Activated naive CD8-positive, alpha-beta T cell (primary cell): Measurements from ENCODE around the gene GPR150.

Source experiments
- H3K27ac Mint-ChIP-seq: one replicate; pipeline ENCODE4 v1.8.0; 2021; ENCODE audit warnings: mixed read lengths
- H3K27me3 Mint-ChIP-seq: one replicate; pipeline ENCODE4 v1.8.0; 2021; ENCODE audit warnings: mixed read lengths
- H3K36me3 Mint-ChIP-seq: one replicate; pipeline ENCODE4 v1.8.0; 2021; ENCODE audit warnings: mixed read lengths
- H3K4me1 Mint-ChIP-seq: one replicate; pipeline ENCODE4 v1.8.0; 2021; ENCODE audit warnings: low read depth, mixed read lengths
- H3K4me3 Mint-ChIP-seq: one replicate; pipeline ENCODE4 v1.8.0; 2021; ENCODE audit warnings: mild to moderate bottlenecking, mixed read lengths
- H3K9me3 Mint-ChIP-seq: one replicate; pipeline ENCODE4 v1.8.0; 2021; ENCODE audit warnings: low read depth, mixed read lengths

The GPR150 gene

DNA sequence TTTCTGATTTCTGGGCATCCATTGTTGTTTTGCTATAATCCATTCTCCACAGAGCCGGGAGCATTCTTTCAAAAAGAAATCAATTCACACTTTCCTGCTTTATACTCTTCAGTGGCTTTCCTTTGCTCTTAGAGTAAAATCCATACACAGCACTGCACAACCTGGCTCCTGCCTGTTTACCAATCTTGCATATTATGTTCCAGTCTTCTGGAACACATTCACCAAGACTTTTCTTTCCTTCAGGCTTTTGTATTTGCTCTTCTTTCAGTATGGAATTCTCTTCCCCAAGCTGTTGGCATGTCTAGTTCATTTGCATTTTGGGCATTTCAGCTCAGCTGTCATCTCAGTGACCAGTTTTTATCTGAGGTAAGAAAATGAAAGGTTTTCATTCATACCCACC is 33.0 kb downstream of the GPR150 start:
- Mint-ChIP-seq H3K27ac (no peak overlapping the region), H3K4me3 (no peak overlapping the region), H3K4me1 (peaks cover 18% of the 10 kb centered on the region), H3K27me3 (no peaks in the 10 kb centered on the region), H3K9me3 (no peaks in the 10 kb centered on the region), H3K36me3 (peaks cover 6% of the 10 kb centered on the region)

DNA sequence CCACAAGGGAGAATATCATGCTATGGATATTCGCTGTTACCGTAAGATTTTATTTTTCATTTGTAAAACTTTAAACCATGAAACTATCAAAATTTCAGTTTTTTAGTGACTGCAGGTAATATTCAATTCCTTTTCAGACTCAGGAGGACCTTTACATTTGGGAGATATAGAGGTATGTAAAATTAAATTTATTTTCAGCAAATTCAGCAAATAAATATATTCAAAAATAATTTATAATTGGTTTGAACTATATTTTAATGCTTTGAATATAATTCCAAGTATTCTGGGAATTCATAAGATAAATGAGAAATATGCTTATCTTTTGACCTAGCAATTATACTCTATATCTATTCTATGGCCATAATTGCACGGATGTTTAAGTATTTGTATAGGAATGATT is 34.3 kb downstream of the GPR150 start:
- H3K27ac Mint-ChIP-seq, result no peak overlapping the region
- peaks cover 7% of the 10 kb centered on the region for H3K4me1 Mint-ChIP-seq
- peaks cover 8% of the 10 kb centered on the region for H3K36me3 Mint-ChIP-seq
- no peaks in the 10 kb centered on the region for H3K9me3 Mint-ChIP-seq
- H3K4me3 Mint-ChIP-seq, result no peak overlapping the region
- no peaks in the 10 kb centered on the region for H3K27me3 Mint-ChIP-seq

DNA sequence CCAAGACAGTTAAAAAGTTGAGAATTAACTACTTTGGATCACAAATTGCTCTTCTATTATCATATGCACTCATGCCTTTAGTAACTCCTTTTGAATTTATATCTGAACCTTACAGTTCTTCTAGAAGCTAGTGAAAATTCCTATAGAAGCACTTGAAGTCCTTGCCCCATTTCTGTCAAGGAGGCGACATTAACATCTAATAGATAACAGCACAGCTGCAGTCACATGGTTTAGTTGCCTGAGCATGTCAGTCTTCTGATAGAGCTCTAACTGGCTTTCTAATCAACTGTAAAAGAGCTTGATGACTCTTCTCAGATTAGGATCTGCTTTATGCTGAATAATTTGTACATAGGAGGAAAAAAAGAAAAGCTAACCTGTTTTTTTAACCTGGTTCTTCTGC is 35.7 kb downstream of the GPR150 start:
- H3K27me3 Mint-ChIP-seq, result no peaks in the 10 kb centered on the region
- H3K36me3 Mint-ChIP-seq, result peaks cover 8% of the 10 kb centered on the region
- no peaks in the 10 kb centered on the region for H3K9me3 Mint-ChIP-seq
- H3K4me1 Mint-ChIP-seq, result no peaks in the 10 kb centered on the region
- H3K27ac Mint-ChIP-seq, result no peak overlapping the region
- no peak overlapping the region for H3K4me3 Mint-ChIP-seq

DNA sequence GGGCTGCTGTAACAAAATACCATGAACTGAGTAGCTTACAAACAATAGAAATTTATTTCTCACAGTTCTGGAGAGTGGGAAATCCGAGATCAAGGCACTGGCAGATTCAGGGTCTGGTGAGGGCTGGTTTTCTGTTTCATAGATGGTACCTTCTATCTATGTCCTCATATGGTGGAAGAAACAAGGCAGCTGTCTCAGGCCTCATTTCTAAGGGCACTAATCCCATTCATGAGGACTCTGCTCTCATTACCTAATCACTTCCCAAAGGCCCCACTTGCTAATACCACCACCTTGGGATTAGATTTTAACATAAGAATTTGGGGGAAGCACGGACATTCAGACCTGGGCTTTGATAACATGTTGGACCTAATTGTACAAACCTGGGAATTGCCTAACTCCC is 40.2 kb downstream of the GPR150 start:
- H3K27ac Mint-ChIP-seq, result no peak overlapping the region
- H3K36me3 Mint-ChIP-seq, result peaks cover 2% of the 10 kb centered on the region
- peaks cover 1% of the 10 kb centered on the region for H3K4me1 Mint-ChIP-seq
- no peaks in the 10 kb centered on the region for H3K27me3 Mint-ChIP-seq
- H3K9me3 Mint-ChIP-seq, result no peaks in the 10 kb centered on the region
- H3K4me3 Mint-ChIP-seq, result no peak overlapping the region

DNA sequence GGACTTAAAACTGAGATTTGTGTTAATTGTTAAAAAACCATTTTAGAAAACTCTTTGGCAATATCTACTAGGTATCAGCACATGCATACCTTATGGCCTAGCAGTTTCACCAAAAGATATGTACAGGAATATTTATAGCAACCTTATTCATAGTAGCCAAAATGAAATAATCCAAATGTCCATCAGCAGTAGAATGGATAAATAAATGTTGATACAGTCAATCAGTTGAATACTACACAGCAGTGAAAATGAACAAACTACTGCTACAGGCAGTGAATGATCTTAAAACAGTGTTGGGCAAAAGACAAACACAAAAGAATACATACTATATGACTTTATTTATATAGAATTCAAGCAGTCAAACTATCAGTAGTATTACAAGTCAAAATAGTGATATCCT is 43.1 kb downstream of the GPR150 start:
- Mint-ChIP-seq H3K27me3 (no peaks in the 10 kb centered on the region), H3K4me1 (peaks cover 1% of the 10 kb centered on the region), H3K36me3 (peaks cover 2% of the 10 kb centered on the region)

DNA sequence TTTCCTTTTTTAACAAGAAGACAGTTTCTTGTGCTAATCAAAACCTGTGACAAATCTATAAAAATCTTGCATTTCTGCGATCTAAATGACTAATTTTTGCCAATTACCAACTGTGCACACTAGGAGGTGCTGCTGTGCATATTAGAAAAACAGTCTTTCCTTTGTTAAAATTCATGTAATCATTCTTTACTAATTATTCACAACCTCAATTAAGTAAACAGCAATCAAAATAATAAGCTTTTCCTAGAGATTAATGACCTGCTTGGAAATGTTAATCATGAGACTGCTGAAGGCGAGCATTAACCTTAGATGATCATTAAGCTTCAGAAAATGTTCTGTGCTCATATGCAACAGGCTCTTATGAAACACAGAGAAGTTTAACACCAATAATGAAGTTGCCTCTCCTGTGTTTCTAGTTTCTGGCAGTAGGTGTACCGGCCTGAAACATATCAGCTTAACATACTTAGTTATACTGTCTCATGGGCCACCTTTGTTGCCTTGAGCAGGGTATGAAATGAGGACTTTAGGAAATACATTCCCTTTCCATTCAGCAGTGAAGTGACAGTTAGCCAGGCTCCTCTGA is 44.4 kb downstream of the GPR150 start:
- Mint-ChIP-seq H3K4me1 (peaks cover 1% of the 10 kb centered on the region), H3K27ac (no peak overlapping the region), H3K27me3 (no peaks in the 10 kb centered on the region), H3K9me3 (no peaks in the 10 kb centered on the region), H3K36me3 (no peaks in the 10 kb centered on the region), H3K4me3 (no peak overlapping the region)

More for the DNA sequence above, 43.1 kb downstream of the GPR150 start:
- no peak overlapping the region for H3K27ac Mint-ChIP-seq
- H3K4me3 Mint-ChIP-seq, result no peak overlapping the region
- H3K9me3 Mint-ChIP-seq, result no peaks in the 10 kb centered on the region

DNA sequence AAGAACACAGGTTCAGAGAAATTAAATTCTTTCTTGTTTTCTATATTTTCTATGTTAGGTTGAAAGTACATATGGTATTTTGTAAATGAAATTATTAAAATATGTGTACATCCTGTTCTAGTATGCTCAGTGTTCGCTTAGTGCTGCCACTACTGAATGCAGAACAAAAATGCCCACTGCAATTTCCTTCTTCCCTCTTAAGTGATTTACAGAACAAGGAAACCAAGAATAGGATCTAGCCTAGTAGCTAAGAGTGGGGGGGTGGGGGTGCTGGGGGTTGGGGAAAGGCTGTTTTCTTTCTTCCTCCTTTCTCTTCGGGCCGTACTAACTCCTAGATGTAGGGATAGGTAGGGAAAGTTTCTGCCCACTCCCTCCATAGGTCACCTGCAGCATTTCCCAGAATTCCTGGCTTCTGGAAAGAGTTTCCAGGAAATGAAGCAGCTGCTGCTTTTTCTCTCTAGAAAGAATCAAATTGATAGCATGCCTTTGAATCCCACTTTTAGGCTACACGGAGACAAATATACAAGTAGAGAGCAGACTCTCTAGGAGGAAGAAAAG is 47.3 kb downstream of the GPR150 start:
- Mint-ChIP-seq H3K4me3 (no peak overlapping the region), H3K27ac (no peak overlapping the region), H3K9me3 (no peaks in the 10 kb centered on the region), H3K27me3 (no peaks in the 10 kb centered on the region), H3K36me3 (no peaks in the 10 kb centered on the region), H3K4me1 (peaks cover 1% of the 10 kb centered on the region)

DNA sequence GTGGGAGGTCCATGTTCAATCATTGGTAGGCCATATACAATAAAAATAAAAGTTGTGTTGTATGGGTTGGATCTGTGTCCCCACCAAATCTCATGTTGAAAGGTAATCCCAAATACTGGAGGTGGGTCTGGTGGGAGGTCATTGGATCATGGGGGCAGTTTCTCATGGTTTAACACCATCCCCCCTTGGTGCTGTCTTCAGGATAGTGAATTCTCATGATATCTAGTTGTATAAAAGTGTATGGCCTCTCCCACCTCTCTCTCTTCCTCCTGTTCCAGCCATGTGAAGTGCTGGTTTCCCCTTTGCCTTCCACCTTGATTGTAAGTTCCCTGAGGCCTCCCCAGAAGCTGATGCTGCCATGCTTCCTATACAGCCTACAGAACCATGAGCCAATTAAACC is 47.8 kb downstream of the GPR150 start:
- Mint-ChIP-seq H3K9me3 (no peaks in the 10 kb centered on the region), H3K4me1 (peaks cover 1% of the 10 kb centered on the region), H3K4me3 (no peak overlapping the region), H3K27me3 (no peaks in the 10 kb centered on the region), H3K36me3 (no peaks in the 10 kb centered on the region), H3K27ac (no peak overlapping the region)

DNA sequence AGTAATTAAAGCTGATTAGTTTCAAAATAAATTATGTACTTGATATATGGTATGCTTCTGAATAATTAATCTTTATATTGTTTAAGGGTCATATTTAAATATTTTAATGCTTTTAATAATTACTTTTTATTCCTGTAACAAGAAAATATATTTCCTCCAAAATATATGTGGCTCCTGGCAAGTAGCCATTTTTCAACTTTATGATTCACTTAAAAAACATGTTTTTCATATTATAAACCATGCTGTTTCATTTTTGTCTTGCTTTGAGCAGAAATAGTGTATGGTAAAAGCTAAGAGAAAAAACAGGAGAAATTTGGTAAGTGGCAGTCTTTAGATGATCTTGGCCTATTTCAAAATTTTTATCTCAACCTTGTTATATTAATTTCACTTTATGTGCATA is 48.3 kb downstream of the GPR150 start:
- H3K4me3 Mint-ChIP-seq, result no peak overlapping the region
- H3K27me3 Mint-ChIP-seq, result no peaks in the 10 kb centered on the region
- no peak overlapping the region for H3K27ac Mint-ChIP-seq
- no peaks in the 10 kb centered on the region for H3K36me3 Mint-ChIP-seq
- no peaks in the 10 kb centered on the region for H3K9me3 Mint-ChIP-seq
- H3K4me1 Mint-ChIP-seq, result peaks cover 1% of the 10 kb centered on the region

DNA sequence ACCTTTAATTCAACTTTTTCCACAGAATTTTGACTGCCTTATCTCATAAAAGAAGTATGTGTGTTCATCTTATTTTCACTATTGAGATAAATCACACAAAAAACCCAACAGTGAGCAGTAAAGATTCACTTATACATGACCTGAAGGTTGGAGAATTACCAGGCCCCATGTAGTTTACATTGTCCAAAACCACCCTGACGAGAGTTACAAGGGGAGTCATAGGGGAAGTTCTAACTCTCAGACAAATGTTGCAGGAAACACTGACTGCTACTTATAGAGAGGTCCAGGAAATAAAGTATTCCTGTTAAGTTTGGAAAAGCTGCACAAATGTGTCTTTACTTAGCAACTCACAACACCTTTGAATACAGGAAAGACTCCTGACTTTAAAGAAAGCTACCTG is 48.8 kb downstream of the GPR150 start:
- no peak overlapping the region for H3K27ac Mint-ChIP-seq
- peaks cover 1% of the 10 kb centered on the region for H3K4me1 Mint-ChIP-seq
- H3K27me3 Mint-ChIP-seq, result no peaks in the 10 kb centered on the region
- no peak overlapping the region for H3K4me3 Mint-ChIP-seq
- H3K36me3 Mint-ChIP-seq, result no peaks in the 10 kb centered on the region
- no peaks in the 10 kb centered on the region for H3K9me3 Mint-ChIP-seq

DNA sequence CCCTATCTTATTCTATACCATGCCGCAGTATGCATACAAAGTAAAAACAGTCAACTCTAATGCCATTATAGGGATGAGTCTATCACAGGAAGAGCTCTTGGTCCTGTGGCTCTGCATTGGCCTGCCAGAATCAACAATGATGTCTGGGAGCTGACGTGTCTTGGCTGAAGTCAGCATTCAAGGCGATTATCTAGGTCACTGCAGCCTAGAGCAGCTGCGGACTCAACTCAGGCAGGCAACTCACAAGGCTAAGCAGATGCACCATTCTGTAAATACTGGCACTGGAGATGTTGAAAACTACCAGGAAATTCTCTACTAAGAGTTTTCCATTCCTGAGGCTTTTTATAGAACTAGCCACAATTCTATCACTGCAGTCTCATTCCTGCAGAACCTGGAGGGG is 49.7 kb downstream of the GPR150 start:
- H3K4me1 Mint-ChIP-seq, result no peaks in the 10 kb centered on the region
- H3K27ac Mint-ChIP-seq, result no peak overlapping the region
- no peaks in the 10 kb centered on the region for H3K27me3 Mint-ChIP-seq
- no peaks in the 10 kb centered on the region for H3K9me3 Mint-ChIP-seq
- no peaks in the 10 kb centered on the region for H3K36me3 Mint-ChIP-seq
- H3K4me3 Mint-ChIP-seq, result no peak overlapping the region

DNA sequence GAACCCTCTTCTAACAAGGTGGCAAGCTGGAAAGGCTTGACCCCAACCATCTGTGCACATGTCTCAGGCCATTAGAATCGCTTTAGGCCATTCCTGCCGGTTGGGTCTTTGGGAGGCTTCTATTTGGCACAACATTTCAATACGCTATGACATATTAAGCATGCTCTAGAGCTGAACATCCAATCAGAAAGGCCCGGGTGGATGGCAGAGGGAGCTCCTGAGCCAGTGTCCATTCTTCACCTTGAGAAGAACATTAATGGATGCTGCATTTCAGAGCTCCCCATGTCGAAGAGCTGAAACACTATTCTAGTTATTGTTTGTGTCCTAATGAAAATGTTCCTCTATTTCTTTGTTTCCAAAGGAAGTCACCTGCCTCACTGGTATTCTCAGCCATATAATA is 50.1 kb downstream of the GPR150 start:
- Mint-ChIP-seq H3K4me1 (no peaks in the 10 kb centered on the region), H3K9me3 (no peaks in the 10 kb centered on the region), H3K4me3 (no peak overlapping the region), H3K36me3 (no peaks in the 10 kb centered on the region), H3K27ac (no peak overlapping the region), H3K27me3 (no peaks in the 10 kb centered on the region)

DNA sequence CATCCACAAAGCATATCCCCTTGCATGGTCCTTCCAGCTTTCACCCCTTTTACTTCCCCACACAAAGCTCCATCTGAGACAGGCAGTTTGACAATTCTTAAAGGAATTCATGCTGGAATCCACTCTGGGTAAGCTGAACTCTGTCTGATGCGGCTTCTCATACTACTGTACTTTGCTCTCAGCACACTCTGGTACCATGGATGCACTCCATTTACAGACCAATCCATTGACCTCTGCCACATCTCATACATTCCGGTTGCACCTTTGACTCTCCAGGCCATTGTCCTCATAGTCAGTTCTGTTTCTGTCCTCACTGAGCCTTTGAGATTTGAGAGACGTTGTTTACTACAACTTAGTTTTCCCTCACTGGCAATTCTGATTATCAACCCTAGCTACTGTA is 50.7 kb downstream of the GPR150 start:
- no peaks in the 10 kb centered on the region for H3K9me3 Mint-ChIP-seq
- no peaks in the 10 kb centered on the region for H3K4me1 Mint-ChIP-seq
- no peak overlapping the region for H3K27ac Mint-ChIP-seq
- peaks cover 2% of the 10 kb centered on the region for H3K27me3 Mint-ChIP-seq
- H3K36me3 Mint-ChIP-seq, result no peaks in the 10 kb centered on the region
- no peak overlapping the region for H3K4me3 Mint-ChIP-seq
